Smooth muscle cell (in vitro differentiated cells): ENCODE data around the gene SLC16A1. TPM values are rescaled to one million over a fixed set of nuclear protein-coding genes. Genes with fewer than 3 reads are reported as not detected.
A peak's percentile ranks its signal among the peaks of the same experiment; 100 is the strongest.

Experiments
- DNase-seq: peaks from one replicate; lab custom pipeline; 2025; ENCODE audit not compliant: unreplicated experiment; lab: John Stamatoyannopoulos, UW
- H2AFZ ChIP-seq: fragments of 200-600 bp; sonication (generic); 2 replicates; pipeline ENCODE4 v1.6.0; 2016; ENCODE audit warnings: antibody characterized with exemption, low read depth, mild to moderate bottlenecking
- H3F3A ChIP-seq: fragments of 200-600 bp; sonication (generic); 2 replicates; pipeline ENCODE4 v1.6.0; 2017; ENCODE audit warnings: antibody characterized with exemption, low read depth
- H3K27ac ChIP-seq: fragments of 200-600 bp; sonication (generic); 2 replicates; pipeline ENCODE4 v1.5.1; 2016; ENCODE audit warnings: low read depth, mild to moderate bottlenecking
- H3K27me3 ChIP-seq: fragments of 200-600 bp; sonication (generic); 2 replicates; pipeline ENCODE4 v1.6.1; 2016; ENCODE audit warnings: low read depth, mild to moderate bottlenecking
- H3K36me3 ChIP-seq: fragments of 200-600 bp; sonication (generic); 2 replicates; pipeline ENCODE4 v1.5.1; 2016; ENCODE audit warnings: low read depth
- H3K4me1 ChIP-seq: fragments of 200-600 bp; sonication (generic); 2 replicates; pipeline ENCODE4 v1.5.1; 2016; ENCODE audit warnings: low read depth
- H3K4me2 ChIP-seq: fragments of 200-600 bp; sonication (generic); 2 replicates; pipeline ENCODE4 v1.6.0; 2016; ENCODE audit warnings: mild to moderate bottlenecking
- H3K4me3 ChIP-seq: fragments of 200-600 bp; sonication (generic); 2 replicates; pipeline ENCODE4 v1.5.1; 2016; ENCODE audit warnings: mild to moderate bottlenecking
- H3K79me2 ChIP-seq: fragments of 200-600 bp; sonication (generic); 2 replicates; pipeline ENCODE4 v1.6.0; 2016; ENCODE audit warnings: low read depth, mild to moderate bottlenecking
- H3K9ac ChIP-seq: fragments of 200-600 bp; sonication (generic); 2 replicates; pipeline ENCODE4 v1.6.0; 2016; ENCODE audit warnings: low read depth
- H3K9me3 ChIP-seq: fragments of 200-600 bp; sonication (generic); replicated peaks from 2 replicates; pipeline ENCODE4 v1.5.1; 2016; ENCODE audit warnings: low read depth
- H4K20me1 ChIP-seq: fragments of 200-600 bp; sonication (generic); 2 replicates; pipeline ENCODE4 v1.6.0; 2016; ENCODE audit warnings: low read depth
- WGBS: methylation state at CpG from one replicate; pipeline ENCODE4 v1.1.7; 2016; ENCODE audit warnings: low lambda C conversion rate; 5-methylcytosine and 5-hydroxymethylcytosine counted together
- polyA plus RNA-seq: library from polyadenylated mRNA; unstranded; fragments of >200 nt; fragmentation: Nextera tagmentation; extraction: Ambion mirVana; gene quantifications from 2 replicates; pipeline ENCODE4 v1.2.1, GENCODE V29; 2016
- total RNA-seq: library from RNA; depleted of rRNA; stranded (reverse); fragments of >200 nt; gene quantifications from 2 replicates; pipeline ENCODE4 v1.2.3, GENCODE V29; 2014
- TF ChIP-seq, protein P1 (sequence below): fragments of 200-600 bp; sonication (generic); IDR thresholded peaks from 2 replicates; pipeline ENCODE4 v1.5.1; 2017; ENCODE audit warnings: borderline replicate concordance, mild to moderate bottlenecking, antibody characterized with exemption; ENCODE audit not compliant: insufficient read depth, poor library complexity, severe bottlenecking

SLC16A1 gene
- total and polyA plus RNA-seq, 2 experiments from 2014 or later: 43.9 to 77.7 TPM

DNA sequence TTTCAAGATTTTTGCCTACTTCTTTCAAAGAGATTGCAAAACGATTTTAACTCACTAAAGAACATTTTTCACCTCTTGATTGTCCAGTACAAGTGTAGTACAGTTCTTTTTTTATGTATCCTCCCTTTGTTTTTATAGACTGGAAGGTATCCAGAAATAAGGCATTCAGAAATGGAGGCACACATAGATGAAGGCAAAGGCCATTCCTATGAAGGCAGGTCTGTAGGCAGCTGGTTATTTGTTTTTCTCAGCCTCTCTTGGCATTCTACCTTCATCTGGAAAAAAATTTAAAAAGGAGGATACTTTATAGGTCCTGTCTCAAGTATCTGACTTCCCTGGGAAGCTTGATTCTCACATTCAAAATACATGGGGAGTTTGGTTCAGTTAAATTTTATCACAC is 18.6 kb upstream of the SLC16A1 start:
- no peak for DNase-seq
- Histone ChIP-seq H4K20me1 (no peaks in the 10 kb centered on the region), H2AFZ (no peak overlapping the region), H3K9me3 (no peaks in the 10 kb centered on the region), H3F3A (no peaks in the 10 kb centered on the region), H3K27me3 (no peaks in the 10 kb centered on the region), H3K9ac (no peak overlapping the region), H3K4me2 (no peak overlapping the region), H3K79me2 (no peaks in the 10 kb centered on the region), H3K4me3 (no peak overlapping the region), H3K36me3 (no peaks in the 10 kb centered on the region), H3K27ac (no peak overlapping the region), H3K4me1 (no peaks in the 10 kb centered on the region)
- TF ChIP-seq, protein P1, sequence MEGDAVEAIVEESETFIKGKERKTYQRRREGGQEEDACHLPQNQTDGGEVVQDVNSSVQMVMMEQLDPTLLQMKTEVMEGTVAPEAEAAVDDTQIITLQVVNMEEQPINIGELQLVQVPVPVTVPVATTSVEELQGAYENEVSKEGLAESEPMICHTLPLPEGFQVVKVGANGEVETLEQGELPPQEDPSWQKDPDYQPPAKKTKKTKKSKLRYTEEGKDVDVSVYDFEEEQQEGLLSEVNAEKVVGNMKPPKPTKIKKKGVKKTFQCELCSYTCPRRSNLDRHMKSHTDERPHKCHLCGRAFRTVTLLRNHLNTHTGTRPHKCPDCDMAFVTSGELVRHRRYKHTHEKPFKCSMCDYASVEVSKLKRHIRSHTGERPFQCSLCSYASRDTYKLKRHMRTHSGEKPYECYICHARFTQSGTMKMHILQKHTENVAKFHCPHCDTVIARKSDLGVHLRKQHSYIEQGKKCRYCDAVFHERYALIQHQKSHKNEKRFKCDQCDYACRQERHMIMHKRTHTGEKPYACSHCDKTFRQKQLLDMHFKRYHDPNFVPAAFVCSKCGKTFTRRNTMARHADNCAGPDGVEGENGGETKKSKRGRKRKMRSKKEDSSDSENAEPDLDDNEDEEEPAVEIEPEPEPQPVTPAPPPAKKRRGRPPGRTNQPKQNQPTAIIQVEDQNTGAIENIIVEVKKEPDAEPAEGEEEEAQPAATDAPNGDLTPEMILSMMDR: no peak
- 88% methylated on average over 1 of the region's 1 CpG for WGBS

GRCh38 chr1:112973788-112974187 is 17.8 kb upstream of the SLC16A1 start:
- H3K4me1 ChIP-seq: no peaks in the 10 kb centered on the region
- no peak overlapping the region for H3K4me2 ChIP-seq
- WGBS: 91% methylated on average over 1 of the region's 1 CpG
- DNase-seq: no peak
- no peaks in the 10 kb centered on the region for H4K20me1 ChIP-seq
- no peak overlapping the region for H3K4me3 ChIP-seq
- H3K27me3 ChIP-seq: no peaks in the 10 kb centered on the region
- no peaks in the 10 kb centered on the region for H3K9me3 ChIP-seq
- no peak overlapping the region for H3K27ac ChIP-seq
- H3K36me3 ChIP-seq: no peaks in the 10 kb centered on the region
- H3K79me2 ChIP-seq: no peaks in the 10 kb centered on the region
- no peak overlapping the region for H3K9ac ChIP-seq
- no peaks in the 10 kb centered on the region for H3F3A ChIP-seq
- TF ChIP-seq, protein P1: no peak
- no peak overlapping the region for H2AFZ ChIP-seq

DNA sequence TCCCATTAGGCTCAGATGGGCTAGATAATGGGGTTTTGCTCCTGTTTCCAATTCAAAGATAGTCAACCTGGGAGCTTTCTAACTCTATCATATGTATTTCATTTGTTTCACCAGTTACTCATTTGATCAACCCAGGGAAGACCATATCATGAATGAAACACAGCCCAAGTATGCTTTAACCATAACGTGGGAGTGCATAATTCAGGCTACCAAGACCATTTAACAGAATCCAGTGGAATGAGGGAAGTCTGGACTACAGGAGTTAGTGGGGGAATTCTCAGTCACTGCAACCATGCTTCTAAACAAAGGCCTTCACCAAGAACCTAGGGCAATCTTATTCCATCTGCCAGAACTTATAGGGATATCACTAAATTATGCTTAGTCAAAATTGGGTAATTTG is 15.0 kb upstream of the SLC16A1 start:
- no peak overlapping the region for H2AFZ ChIP-seq
- H3K4me1 ChIP-seq: no peaks in the 10 kb centered on the region
- no peaks in the 10 kb centered on the region for H3K79me2 ChIP-seq
- no peaks in the 10 kb centered on the region for H3K27me3 ChIP-seq
- H3K9me3 ChIP-seq: no peaks in the 10 kb centered on the region
- H3F3A ChIP-seq: no peaks in the 10 kb centered on the region
- peaks cover 2% of the 10 kb centered on the region for H3K36me3 ChIP-seq
- no peak overlapping the region for H3K9ac ChIP-seq
- DNase-seq: no peak
- H3K4me3 ChIP-seq: no peak overlapping the region
- no peaks in the 10 kb centered on the region for H4K20me1 ChIP-seq
- TF ChIP-seq, protein P1: no peak
- H3K27ac ChIP-seq: peak overlapping the region; percentile 25
- H3K4me2 ChIP-seq: no peak overlapping the region
- 52% methylated on average over 1 of the region's 1 CpG for WGBS

DNA sequence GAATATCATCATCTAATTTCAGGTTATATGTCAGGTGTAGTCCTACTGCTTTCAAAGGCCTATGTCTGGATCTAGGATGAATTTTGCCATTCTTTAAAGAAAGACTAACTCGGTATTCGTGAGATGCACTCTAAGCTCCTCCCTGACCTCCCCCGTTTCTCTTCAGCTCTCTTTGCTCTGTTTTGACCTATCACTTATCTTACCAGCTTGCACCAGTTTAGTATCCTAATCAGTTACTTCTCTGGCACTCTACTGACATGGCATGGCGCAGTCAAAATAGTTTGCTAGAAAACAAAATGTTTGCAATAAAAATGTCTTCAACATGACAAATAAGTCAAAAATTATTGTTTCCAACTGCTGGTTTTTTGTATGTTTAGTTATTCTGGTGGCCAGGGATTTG is 8.4 kb upstream of the SLC16A1 start:
- Histone ChIP-seq H3K36me3 (peaks cover 10% of the 10 kb centered on the region), H3K79me2 (peaks cover 4% of the 10 kb centered on the region)
- TF ChIP-seq, protein P1: no peak

More for the DNA sequence above, 8.4 kb upstream of the SLC16A1 start:
- H3K27ac ChIP-seq: no peak overlapping the region
- H3F3A ChIP-seq: no peaks in the 10 kb centered on the region
- H3K4me3 ChIP-seq: no peak overlapping the region
- no peak overlapping the region for H2AFZ ChIP-seq
- H3K4me1 ChIP-seq: no peaks in the 10 kb centered on the region
- H3K27me3 ChIP-seq: no peaks in the 10 kb centered on the region
- no peak for DNase-seq
- 89% methylated on average over 4 of the region's 4 CpGs for WGBS
- no peaks in the 10 kb centered on the region for H4K20me1 ChIP-seq
- H3K4me2 ChIP-seq: no peak overlapping the region
- H3K9ac ChIP-seq: no peak overlapping the region
- H3K9me3 ChIP-seq: no peaks in the 10 kb centered on the region
